GM12878 (cell line): ENCODE results near the gene ABCC1.

Experiments used
- CBX3 ChIP-seq: fragments of 200-600 bp; sonication (generic); IDR thresholded peaks from 2 replicates; pipeline ENCODE4 v1.6.1; 2016; ENCODE audit warnings: low read depth, borderline replicate concordance
- EED ChIP-seq: sonication (generic); IDR thresholded peaks from 2 replicates; pipeline ENCODE4 v1.6.1; 2016; ENCODE audit warnings: antibody characterized with exemption, low read depth
- EP300 ChIP-seq, 2 experiments: fragments of 150-350 bp in 1 of 2; IDR thresholded peaks; 2 replicates each; pipeline ENCODE4 v1.6.1; 2011 to 2012; ENCODE audit warnings: low read depth in 2 of 2, low read length in 2 of 2, borderline replicate concordance in 1 of 2, improper control_type of control experiment in 1 of 2, inconsistent platforms in 1 of 2; ENCODE audit not compliant: control insufficient read depth in 1 of 2
- EZH2 ChIP-seq: IDR thresholded peaks from 2 replicates; pipeline ENCODE4 v1.6.1; 2012; ENCODE audit warnings: low read depth, mild to moderate bottlenecking, control low read depth, inconsistent platforms, low read length, borderline replicate concordance; ENCODE audit not compliant: control insufficient read depth
- FOXM1 ChIP-seq: IDR thresholded peaks from 2 replicates; pipeline ENCODE4 v1.6.1; 2012; ENCODE audit warnings: low read depth, mild to moderate bottlenecking, inconsistent platforms, low read length, moderate library complexity
- MYC ChIP-seq: IDR thresholded peaks from 2 replicates; pipeline ENCODE4 v1.6.1; 2011; ENCODE audit warnings: mild to moderate bottlenecking, low read length, moderate library complexity, inconsistent platforms; ENCODE audit not compliant: insufficient read depth, insufficient replicate concordance, insufficient read length, severe bottlenecking
- POLR2A ChIP-seq: IDR thresholded peaks from 2 replicates; pipeline ENCODE4 v1.6.1; 2011; ENCODE audit warnings: low read depth, mild to moderate bottlenecking, low read length
- POLR2AphosphoS5 ChIP-seq: IDR thresholded peaks from 2 replicates; pipeline ENCODE4 v1.6.1; 2011; ENCODE audit warnings: mild to moderate bottlenecking, low read length, inconsistent platforms
- RAD21 ChIP-seq: IDR thresholded peaks from 2 replicates; pipeline ENCODE4 v1.6.1; 2011; ENCODE audit warnings: mild to moderate bottlenecking, low read depth, low read length, moderate library complexity; ENCODE audit not compliant: insufficient read depth
- TF ChIP-seq, protein P1 (sequence below), 3 experiments: IDR thresholded peaks in 2 of 3; conservative IDR thresholded peaks in 1 of 3; 2 replicates each; pipeline ENCODE4 v1.5.1; 2011; ENCODE audit warnings: low read depth in 3 of 3, low read length in 3 of 3, mild to moderate bottlenecking in 3 of 3, control low read depth in 2 of 3, moderate library complexity in 2 of 3, inconsistent platforms in 1 of 3, mixed read lengths in 1 of 3; ENCODE audit not compliant: control insufficient read depth in 2 of 3, insufficient read depth in 1 of 3; ENCODE audit errors: extremely low read depth in 1 of 3

DNA sequence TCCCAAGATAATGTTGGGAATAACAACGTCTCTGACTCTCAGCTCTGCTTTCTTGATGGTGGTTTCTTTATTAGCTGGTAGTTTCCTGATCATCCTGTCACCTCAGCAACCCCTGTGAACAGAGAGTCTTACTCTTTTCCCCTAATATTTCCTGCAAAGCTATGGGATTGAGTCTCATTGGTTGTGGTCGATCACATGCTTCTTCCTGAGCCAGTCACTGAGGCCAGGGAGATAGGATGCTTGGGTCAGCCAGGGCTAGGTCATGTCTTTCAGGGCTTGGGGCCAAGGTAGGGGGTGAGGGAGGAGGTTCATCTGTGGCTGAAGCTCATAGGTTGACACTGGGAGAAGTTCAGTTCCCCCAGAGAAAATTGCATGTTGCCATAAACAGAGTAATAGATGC lies 114.3 kb downstream of the ABCC1 start:
- no peak for TF ChIP-seq POLR2A
- TF ChIP-seq RAD21: no peak
- TF ChIP-seq, protein P1, sequence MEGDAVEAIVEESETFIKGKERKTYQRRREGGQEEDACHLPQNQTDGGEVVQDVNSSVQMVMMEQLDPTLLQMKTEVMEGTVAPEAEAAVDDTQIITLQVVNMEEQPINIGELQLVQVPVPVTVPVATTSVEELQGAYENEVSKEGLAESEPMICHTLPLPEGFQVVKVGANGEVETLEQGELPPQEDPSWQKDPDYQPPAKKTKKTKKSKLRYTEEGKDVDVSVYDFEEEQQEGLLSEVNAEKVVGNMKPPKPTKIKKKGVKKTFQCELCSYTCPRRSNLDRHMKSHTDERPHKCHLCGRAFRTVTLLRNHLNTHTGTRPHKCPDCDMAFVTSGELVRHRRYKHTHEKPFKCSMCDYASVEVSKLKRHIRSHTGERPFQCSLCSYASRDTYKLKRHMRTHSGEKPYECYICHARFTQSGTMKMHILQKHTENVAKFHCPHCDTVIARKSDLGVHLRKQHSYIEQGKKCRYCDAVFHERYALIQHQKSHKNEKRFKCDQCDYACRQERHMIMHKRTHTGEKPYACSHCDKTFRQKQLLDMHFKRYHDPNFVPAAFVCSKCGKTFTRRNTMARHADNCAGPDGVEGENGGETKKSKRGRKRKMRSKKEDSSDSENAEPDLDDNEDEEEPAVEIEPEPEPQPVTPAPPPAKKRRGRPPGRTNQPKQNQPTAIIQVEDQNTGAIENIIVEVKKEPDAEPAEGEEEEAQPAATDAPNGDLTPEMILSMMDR (IDR thresholded peaks at IDR 0.05 in 2 of 3, conservative IDR thresholded peaks at IDR 0.05 in 1 of 3; ENCODE audit: control insufficient read depth in 2 of 3, extremely low read depth in 1 of 3, insufficient read depth in 1 of 3, low read depth in 3 of 3, low read length in 3 of 3): no peak
- TF ChIP-seq EZH2: no peak
- TF ChIP-seq CBX3: no peak
- no peak for TF ChIP-seq EP300 (IDR thresholded peaks at IDR 0.05; ENCODE audit: borderline replicate concordance in 1 of 2, control insufficient read depth in 1 of 2, low read depth in 2 of 2, low read length in 2 of 2)
- no peak for TF ChIP-seq POLR2AphosphoS5
- no peak for TF ChIP-seq FOXM1
- TF ChIP-seq MYC: no peak
- no peak for TF ChIP-seq EED
